Activated CD8-positive, alpha-beta memory T cell treated with anti-CD3 and anti-CD28 coated beads, Interleukin-2, amount 50 U/mL, for 4 hours (primary cell): ENCODE measurements around the gene MLPH.

ENCODE experiments used
- DNase-seq: peaks from one replicate; pipeline ENCODE4 v3.0.0-alpha.2; 2020

Gene MLPH

GRCh38 chr2:237547841-237548416, 60.9 kb downstream of the MLPH start:
- no peak for DNase-seq

- no peak for DNase-seq
Measured at GRCh38 chr2:237549216-237549615, 62.2 kb downstream of the MLPH start.

- no peak for DNase-seq
Measured at GRCh38 chr2:237549643-237550415, 62.8 kb downstream of the MLPH start.

- no peak for DNase-seq
Measured at GRCh38 chr2:237551071-237551574, 64.1 kb downstream of the MLPH start.

GRCh38 chr2:237552908-237553307, 65.9 kb downstream of the MLPH start:
- no peak for DNase-seq

GRCh38 chr2:237553948-237554347, 66.9 kb downstream of the MLPH start:
- DNase-seq, result no peak

- DNase-seq, result no peak
Measured at GRCh38 chr2:237555560-237555959, 68.5 kb downstream of the MLPH start.

- DNase-seq, result no peak
Measured at GRCh38 chr2:237556773-237557632, 70.0 kb downstream of the MLPH start.

- DNase-seq, result no peak
Measured at GRCh38 chr2:237557633-237558015, 70.6 kb downstream of the MLPH start.

GRCh38 chr2:237558961-237559641, 72.0 kb downstream of the MLPH start:
- no peak for DNase-seq

- DNase-seq, result no peak
Measured at GRCh38 chr2:237561221-237561620, 74.2 kb downstream of the MLPH start.

- no peak for DNase-seq
Measured at GRCh38 chr2:237563816-237564215, 76.8 kb downstream of the MLPH start.

- no peak for DNase-seq
Measured at GRCh38 chr2:237564526-237565131, 77.6 kb downstream of the MLPH start.

- DNase-seq, result no peak
Measured at GRCh38 chr2:237565974-237566373, 78.9 kb downstream of the MLPH start.

GRCh38 chr2:237566401-237567235, 79.6 kb downstream of the MLPH start, which contains the start of gene PRLH:
Gene PRLH, plus strand, starts transcription at chr2:237566574. Its CDS starts 0 bp downstream, at chr2:237566574.
- DNase-seq, result no peak

GRCh38 chr2:237567276-237568029, 80.4 kb downstream of the MLPH start:
- no peak for DNase-seq

- no peak for DNase-seq
Measured at GRCh38 chr2:237568121-237568660, 81.1 kb downstream of the MLPH start.

- DNase-seq, result no peak
Measured at GRCh38 chr2:237569041-237569440, 82.0 kb downstream of the MLPH start.

- no peak for DNase-seq
Measured at GRCh38 chr2:237569896-237570295, 82.8 kb downstream of the MLPH start.

GRCh38 chr2:237570776-237571335, 83.8 kb downstream of the MLPH start:
- DNase-seq, result no peak
